Progenitor cell of endocrine pancreas (in vitro differentiated cells): Measurements from ENCODE around the gene DENND2C. TPM values are rescaled to one million over a fixed set of nuclear protein-coding genes. Genes with fewer than 3 reads are reported as not detected.

Source experiments
- DNase-seq: peaks from one replicate; pipeline ENCODE4 v3.0.0; 2021; ENCODE audit warnings: low spot score; ENCODE audit not compliant: unreplicated experiment
- H3K27ac Mint-ChIP-seq: 2 replicates; pipeline ENCODE4 v1.8.0; 2021; ENCODE audit warnings: mild to moderate bottlenecking, moderate library complexity, mixed read lengths
- H3K27me3 Mint-ChIP-seq: 2 replicates; pipeline ENCODE4 v1.8.0; 2021; ENCODE audit warnings: mixed read lengths
- H3K36me3 Mint-ChIP-seq: 2 replicates; pipeline ENCODE4 v1.8.0; 2022; ENCODE audit warnings: mixed read lengths; ENCODE audit not compliant: insufficient read depth
- H3K4me1 Mint-ChIP-seq: 2 replicates; pipeline ENCODE4 v1.8.0; 2021; ENCODE audit warnings: low read depth, mixed read lengths
- H3K4me3 Mint-ChIP-seq: 2 replicates; pipeline ENCODE4 v1.8.0; 2021; ENCODE audit warnings: low read depth, mild to moderate bottlenecking, moderate library complexity, mixed read lengths
- H3K9me3 Mint-ChIP-seq: 2 replicates; pipeline ENCODE4 v1.8.0; 2021; ENCODE audit warnings: low read depth, mixed read lengths
- total RNA-seq: library from RNA; stranded (reverse); gene quantifications from 2 replicates; pipeline ENCODE4 v1.2.1, GENCODE V29; 2021
- TF ChIP-seq, protein P1 (sequence below): fragments of 200-600 bp; sonication (generic); IDR thresholded peaks from one replicate; pipeline ENCODE4 v1.5.0; 2021; ENCODE audit warnings: antibody characterized with exemption, mild to moderate bottlenecking; ENCODE audit not compliant: unreplicated experiment

Gene DENND2C
- total RNA-seq, 1 donor from 2014 or later = 10.6 TPM

- Mint-ChIP-seq H3K4me1 (no peaks in the 10 kb centered on the region), H3K4me3 (no peak overlapping the region), H3K36me3 (no peaks in the 10 kb centered on the region), H3K9me3 (no peaks in the 10 kb centered on the region), H3K27me3 (peaks cover 42% of the 10 kb centered on the region), H3K27ac (no peak overlapping the region)
- TF ChIP-seq, protein P1, sequence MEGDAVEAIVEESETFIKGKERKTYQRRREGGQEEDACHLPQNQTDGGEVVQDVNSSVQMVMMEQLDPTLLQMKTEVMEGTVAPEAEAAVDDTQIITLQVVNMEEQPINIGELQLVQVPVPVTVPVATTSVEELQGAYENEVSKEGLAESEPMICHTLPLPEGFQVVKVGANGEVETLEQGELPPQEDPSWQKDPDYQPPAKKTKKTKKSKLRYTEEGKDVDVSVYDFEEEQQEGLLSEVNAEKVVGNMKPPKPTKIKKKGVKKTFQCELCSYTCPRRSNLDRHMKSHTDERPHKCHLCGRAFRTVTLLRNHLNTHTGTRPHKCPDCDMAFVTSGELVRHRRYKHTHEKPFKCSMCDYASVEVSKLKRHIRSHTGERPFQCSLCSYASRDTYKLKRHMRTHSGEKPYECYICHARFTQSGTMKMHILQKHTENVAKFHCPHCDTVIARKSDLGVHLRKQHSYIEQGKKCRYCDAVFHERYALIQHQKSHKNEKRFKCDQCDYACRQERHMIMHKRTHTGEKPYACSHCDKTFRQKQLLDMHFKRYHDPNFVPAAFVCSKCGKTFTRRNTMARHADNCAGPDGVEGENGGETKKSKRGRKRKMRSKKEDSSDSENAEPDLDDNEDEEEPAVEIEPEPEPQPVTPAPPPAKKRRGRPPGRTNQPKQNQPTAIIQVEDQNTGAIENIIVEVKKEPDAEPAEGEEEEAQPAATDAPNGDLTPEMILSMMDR = no peak
- DNase-seq = no peak
These were observed 6.3 kb upstream of the DENND2C start for GRCh38 chr1:114676115-114676514.

DNA sequence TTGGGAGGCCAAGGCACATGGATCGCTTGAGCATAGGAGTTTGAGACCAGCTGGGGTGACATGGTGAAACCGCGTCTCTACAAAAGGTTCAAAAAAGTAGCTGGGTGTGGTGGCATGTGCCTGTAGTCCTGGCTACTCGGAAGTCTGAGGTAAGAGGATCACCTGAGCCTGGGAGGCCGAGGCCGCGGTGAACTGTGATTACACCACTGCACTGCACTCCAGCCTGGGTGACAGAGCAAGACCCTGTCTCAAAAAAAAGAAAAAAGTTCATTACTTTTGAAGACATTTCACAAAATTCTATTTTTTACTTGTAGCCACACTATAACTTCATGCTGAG, 2.1 kb upstream of the DENND2C start:
- H3K4me3 Mint-ChIP-seq = no peak overlapping the region
- no peak for DNase-seq
- H3K27ac Mint-ChIP-seq = no peak overlapping the region
- no peaks in the 10 kb centered on the region for H3K36me3 Mint-ChIP-seq
- TF ChIP-seq, protein P1 = no peak
- peaks cover 21% of the 10 kb centered on the region for H3K4me1 Mint-ChIP-seq
- peaks cover 29% of the 10 kb centered on the region for H3K27me3 Mint-ChIP-seq
- H3K9me3 Mint-ChIP-seq = no peaks in the 10 kb centered on the region

- no peak overlapping the region for H3K4me3 Mint-ChIP-seq
- TF ChIP-seq, protein P1 = peak; percentile 36
- DNase-seq = no peak
- no peak overlapping the region for H3K27ac Mint-ChIP-seq
- H3K36me3 Mint-ChIP-seq = no peaks in the 10 kb centered on the region
- H3K27me3 Mint-ChIP-seq = peaks cover 24% of the 10 kb centered on the region
- peaks cover 26% of the 10 kb centered on the region for H3K4me1 Mint-ChIP-seq
- H3K9me3 Mint-ChIP-seq = no peaks in the 10 kb centered on the region
These were observed 1.4 kb upstream of the DENND2C start for GRCh38 chr1:114671011-114671938.

GRCh38 chr1:114670083-114671010, 498 bp upstream of the DENND2C start:
- Mint-ChIP-seq H3K4me1 (peaks cover 33% of the 10 kb centered on the region), H3K4me3 (peak overlapping the region; percentile 84), H3K36me3 (no peaks in the 10 kb centered on the region), H3K27ac (peak overlapping the region; percentile 99), H3K9me3 (no peaks in the 10 kb centered on the region), H3K27me3 (peaks cover 22% of the 10 kb centered on the region)
- DNase-seq = peak; percentile 89
- TF ChIP-seq, protein P1 = peak; percentile 19
